Ovary (tissue), 9 donors: ENCODE results near the gene IGF2BP1. TPM values are rescaled to one million over a fixed set of nuclear protein-coding genes. Genes with fewer than 3 reads are reported as not detected.

Source experiments
- DNase-seq, 5 donors: peaks; one replicate each; pipeline ENCODE4 v3.0.0-alpha.2; 2019 to 2020
- H3K27ac ChIP-seq, 2 donors: fragments of 200-600 bp; one replicate each; pipeline versions ENCODE4 v1.5.1 to v1.8.0; 2019 to 2022
- H3K27me3 ChIP-seq: fragments of 200-600 bp; one replicate; pipeline ENCODE4 v1.8.0; 2022
- H3K36me3 ChIP-seq: fragments of 200-600 bp; sonication (generic); one replicate; pipeline ENCODE4 v1.5.1; 2019
- H3K4me1 ChIP-seq: one replicate; pipeline ENCODE4 v1.8.1; 2013; ENCODE audit warnings: mild to moderate bottlenecking, moderate library complexity; ENCODE audit not compliant: insufficient read depth
- H3K4me3 ChIP-seq: fragments of 200-600 bp; sonication (generic); one replicate; pipeline ENCODE4 v1.5.1; 2017
- H3K9me3 ChIP-seq, 2 donors: fragments of 200-600 bp in 1 of 2; sonication (generic) in 1 of 2; one replicate each; pipeline versions ENCODE4 v1.5.1 to v1.8.1; 2013 to 2019; ENCODE audit warnings: mild to moderate bottlenecking in 1 of 2, moderate library complexity in 1 of 2
- CTCF ChIP-seq, 3 donors: fragments of 450-650 bp in 2 of 3; fragments of 200-600 bp in 1 of 3; IDR thresholded peaks; one replicate each; pipeline versions ENCODE4 v1.5.1 to v1.8.0; 2016 to 2022; ENCODE audit warnings: antibody characterized with exemption in 3 of 3, mild to moderate bottlenecking in 1 of 3
- EP300 ChIP-seq: sonication (generic); formaldehyde crosslinking; IDR thresholded peaks from one replicate; pipeline ENCODE4 v1.6.1; 2017; ENCODE audit warnings: antibody characterized with exemption
- POLR2A ChIP-seq: fragments of 450-650 bp; IDR thresholded peaks from one replicate; pipeline ENCODE4 v1.6.1; 2017; ENCODE audit warnings: antibody characterized with exemption, mild to moderate bottlenecking, moderate library complexity
- WGBS, 3 donors: extraction: QIAGEN DNeasy Blood & Tissue Kit in 1 of 3; methylation state at CpG; one replicate each; pipeline versions ENCODE4 v1.1.5 to v1.1.7; 2013 to 2017; 5-methylcytosine and 5-hydroxymethylcytosine counted together
- intact Hi-C, 4 donors: fragments of 100-400 bp; cut with DNase I; formaldehyde crosslinking; loops; one replicate each; pipeline versions ENCODE4 v1.11.0 to v1.15.1; 2022 to 2023
- polyA plus RNA-seq, 2 donors: library from polyadenylated mRNA; stranded (reverse); fragments of 200-250 nt in 1 of 2; fragments of 350-450 nt in 1 of 2; fragmentation: Illumina TruSeq in 1 of 2; extraction: RNeasy Lipid Tissue Mini Kit (QIAGEN cat#74804) in 1 of 2; gene quantifications; one replicate each; pipeline ENCODE4 v1.2.3, GENCODE V29; 2013 to 2014
- total RNA-seq, 7 donors: library from RNA; depleted of rRNA in 2 of 7; stranded (reverse); fragments of >200 nt in 2 of 7; fragmentation: NEBNext Ultra II Directional in 3 of 7; extraction: Animal tissue kit (Norgen Biotek cat#: 25700) in 3 of 7; gene quantifications; one replicate each; pipeline versions ENCODE4 v1.1.0 to v1.2.4, GENCODE V29; 2016 to 2023
- donor health status: DM: no; HTN: no; CAD: no; lungs with moderate emphysema.
- donor health status: DM: no; HTN: no; CAD: no.
- donor health status: Bipolar disorder and iron deficiency.
- donor health status: DM: yes; HTN: yes; CAD: no.
- donor health status: DM: no; HTN: no; CAD: no.
- donor health status: DM: yes; HTN: yes; CAD: no.

Gene IGF2BP1
- total and polyA plus RNA-seq, 9 donors, result 0.12 to 1.0 TPM; not detected in 7

DNA sequence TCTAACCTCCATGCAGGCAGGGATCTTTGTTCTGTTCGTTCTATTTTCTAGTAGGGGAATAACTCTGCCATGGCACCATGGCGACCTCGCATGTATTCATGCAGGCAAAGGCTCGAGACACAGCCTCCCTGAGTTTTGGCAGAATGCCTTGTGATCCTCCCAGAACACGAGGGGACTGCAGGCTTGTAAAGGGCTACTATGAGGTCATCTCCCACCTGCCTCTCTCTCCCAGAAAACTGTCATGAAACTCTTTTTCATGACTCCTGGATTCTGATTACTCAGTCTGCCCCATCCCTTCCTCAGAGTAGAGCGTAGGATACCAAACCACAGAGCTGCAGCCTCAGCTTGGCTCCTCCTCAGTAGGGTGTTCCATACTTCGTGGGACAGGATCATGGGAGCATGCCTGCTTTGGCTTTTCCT lies 64.3 kb downstream of the IGF2BP1 start:
- no peaks in the 10 kb centered on the region for H3K9me3 ChIP-seq
- WGBS, 3 donors, result 35 to 43% (median 38%) methylated on average over 7 of the region's 7 CpGs
- intact Hi-C loops, result no loop called here
- no peak for TF ChIP-seq CTCF (IDR thresholded peaks at IDR 0.05)
- H3K27me3 ChIP-seq, result no peaks in the 10 kb centered on the region
- no peaks in the 10 kb centered on the region for H3K36me3 ChIP-seq
- no peak overlapping the region for H3K27ac ChIP-seq
- no peak for DNase-seq
- no peak overlapping the region for H3K4me3 ChIP-seq
- H3K4me1 ChIP-seq, result no peaks in the 10 kb centered on the region

DNA sequence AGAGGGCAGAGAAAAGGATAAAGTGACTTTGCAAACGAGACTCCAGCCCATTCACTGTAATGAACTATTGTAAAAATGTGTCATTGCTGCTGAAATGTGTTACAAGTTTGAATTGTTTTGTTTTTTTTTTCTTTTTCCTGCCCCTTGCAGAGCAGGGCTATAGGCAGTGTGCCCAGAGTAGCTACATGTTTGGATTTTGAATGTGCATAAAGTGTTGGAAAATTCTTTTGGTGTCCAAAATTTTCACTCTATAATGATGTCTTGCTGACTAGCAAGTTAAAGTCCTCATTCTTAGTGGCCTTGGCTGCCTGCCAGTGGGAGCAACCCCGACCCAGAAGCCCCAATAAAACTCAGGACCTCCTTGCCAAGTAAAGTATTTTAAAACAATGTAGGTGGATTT lies 66.5 kb downstream of the IGF2BP1 start:
- H3K27ac ChIP-seq, result no peak overlapping the region
- no peaks in the 10 kb centered on the region for H3K27me3 ChIP-seq
- TF ChIP-seq CTCF (IDR thresholded peaks at IDR 0.05), result no peak
- no peak for TF ChIP-seq POLR2A
- no peak for TF ChIP-seq EP300
- H3K36me3 ChIP-seq, result no peaks in the 10 kb centered on the region
- 2 to 3% (median 2%) methylated on average over 2 of the region's 2 CpGs for WGBS, 3 donors
- DNase-seq, result no peak
- no peaks in the 10 kb centered on the region for H3K9me3 ChIP-seq
- no peak overlapping the region for H3K4me3 ChIP-seq
- H3K4me1 ChIP-seq, result no peaks in the 10 kb centered on the region
- intact Hi-C loops, result no loop called here

- Histone ChIP-seq H3K9me3 (no peaks in the 10 kb centered on the region), H3K4me3 (no peak overlapping the region), H3K27ac (no peak overlapping the region), H3K36me3 (no peaks in the 10 kb centered on the region), H3K4me1 (peaks cover 1% of the 10 kb centered on the region), H3K27me3 (no peaks in the 10 kb centered on the region)
- intact Hi-C loops, result no loop called here
- TF ChIP-seq EP300, result no peak
- TF ChIP-seq POLR2A, result no peak
- no peak for TF ChIP-seq CTCF (IDR thresholded peaks at IDR 0.05)
- no peak for DNase-seq
- WGBS, 3 donors, result 60 to 71% (median 64%) methylated on average over 8 of the region's 8 CpGs
Observed at GRCh38 chr17:49067163-49067562, 70.0 kb downstream of the IGF2BP1 start.

DNA sequence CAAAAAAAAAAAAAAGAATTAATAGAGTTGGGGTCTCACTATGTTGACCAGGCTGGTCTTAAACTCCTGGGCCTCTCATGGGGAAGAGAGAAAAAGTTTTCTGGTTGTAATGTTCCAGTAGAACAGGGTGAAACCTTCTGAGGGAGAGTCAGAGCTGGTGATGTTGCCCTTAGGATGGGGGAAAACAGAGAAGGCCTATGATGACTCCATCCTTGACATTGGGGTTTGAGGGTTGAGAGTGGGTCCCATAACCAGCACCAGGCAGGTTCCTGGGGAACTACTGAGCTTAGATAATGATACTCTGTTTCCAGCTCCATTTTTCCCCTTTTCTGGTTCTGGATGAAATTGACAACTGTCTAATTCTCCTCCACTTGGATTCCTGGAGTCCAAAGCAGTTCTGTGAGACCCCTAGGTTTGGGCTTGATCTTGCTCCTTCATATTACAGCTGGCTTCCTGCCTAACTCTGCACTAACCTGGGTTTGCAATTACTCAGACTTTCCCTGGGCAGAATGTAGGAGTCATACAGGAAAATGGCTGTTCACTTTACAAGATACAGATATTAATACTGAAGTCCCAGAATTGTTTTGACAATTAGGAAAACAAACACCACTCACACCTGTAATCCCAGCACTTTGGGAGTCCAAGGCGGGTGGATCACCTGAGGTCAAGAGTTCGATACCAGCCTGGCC lies 72.5 kb downstream of the IGF2BP1 start:
- DNase-seq, result no peak
- intact Hi-C loops, result no loop called here
- H3K4me3 ChIP-seq, result no peak overlapping the region
- H3K4me1 ChIP-seq, result peaks cover 1% of the 10 kb centered on the region
- no peak overlapping the region for H3K27ac ChIP-seq
- TF ChIP-seq POLR2A (no peak), CTCF (IDR thresholded peaks at IDR 0.05) (no peak), EP300 (no peak)
- H3K9me3 ChIP-seq, result no peaks in the 10 kb centered on the region
- no peaks in the 10 kb centered on the region for H3K27me3 ChIP-seq
- 82 to 98% (median 97%) methylated on average over 2 of the region's 2 CpGs for WGBS, 3 donors
- H3K36me3 ChIP-seq, result no peaks in the 10 kb centered on the region
